ENCODE data around the gene SLC31A2. TPM values are rescaled to one million over a fixed set of nuclear protein-coding genes. Genes with fewer than 3 reads are reported as not detected.
"Not testable (repeated sequence)": the region's sequence is repeated elsewhere in the genome, so short reads cannot be mapped to it uniquely, and the experiment has no call there.

SLC31A2 gene
- 10.6 TPM for total RNA-seq
- 18.6 TPM for polyA plus RNA-seq (ENCODE audit: insufficient read depth, low read depth, low replicate concordance)
- long read RNA-seq, donor 1, partial matches to known transcripts: 0 of 1 reads
- long read RNA-seq, donor 1, other reads (novel, unspliced or antisense): 0 of 1 reads
- long read RNA-seq, donor 2, partial matches to known transcripts: 19 of 80 reads
- long read RNA-seq, donor 2, other reads (novel, unspliced or antisense): 58 of 80 reads
- long read RNA-seq, donor 3, transcript SLC31A2-201 (4 exons, 1,785 nt): major isoform, 5 of 5 reads
- long read RNA-seq, donor 3, partial matches to known transcripts: 0 of 5 reads
- long read RNA-seq, donor 3, other reads (novel, unspliced or antisense): 0 of 5 reads
- long read RNA-seq, donor 4, partial matches to known transcripts: 0 of 3 reads
- long read RNA-seq, donor 4, other reads (novel, unspliced or antisense): 0 of 3 reads
- long read RNA-seq, donor 5: 0 reads
- long read RNA-seq, donor 6, partial matches to known transcripts: 0 of 2 reads
- long read RNA-seq, donor 6, other reads (novel, unspliced or antisense): 0 of 2 reads
- long read RNA-seq, donor 7, transcript SLC31A2-201 (4 exons, 1,785 nt): major isoform, 16 of 21 reads
- long read RNA-seq, donor 7, partial matches to known transcripts: 4 of 21 reads
- long read RNA-seq, donor 7, other reads (novel, unspliced or antisense): 1 of 21 reads
- long read RNA-seq, donor 8, partial matches to known transcripts: 0 of 1 reads
- long read RNA-seq, donor 8, other reads (novel, unspliced or antisense): 0 of 1 reads
- long read RNA-seq, donor 9, partial matches to known transcripts: 0 of 1 reads
- long read RNA-seq, donor 9, other reads (novel, unspliced or antisense): 0 of 1 reads
- long read RNA-seq, donor 10: 0 reads

GRCh38 chr9:113150670-113151611 is at the start of gene SLC31A2:
SLC31A2 (plus strand) TSS chr9:113151007; CDS start chr9:113151075, 68 bp downstream.
- Histone ChIP-seq H3K36me3 (ENCODE audit: control insufficient read depth in 2 of 3, insufficient read depth in 3 of 3, low read length in 3 of 3) (peaks cover 0 to 2% (median 0%) of the 10 kb centered on the region in 3 donors), H3K4me1 (ENCODE audit: control insufficient read depth in 2 of 3, insufficient read depth in 2 of 3, low read depth in 1 of 3, low read length in 3 of 3) (peaks cover 0 to 14% (median 9%) of the 10 kb centered on the region in 3 donors), H3K9me3 (ENCODE audit: control insufficient read depth in 2 of 3, insufficient read depth in 1 of 3, low read length in 3 of 3) (no peaks in the 10 kb centered on the region), H3K27ac (ENCODE audit: low read depth in 2 of 2, low read length in 2 of 2) (peak within 1 kb of the TSS; percentile 5 to 45), H3K9ac (ENCODE audit: low read length in 3 of 3) (peak within 1 kb of the TSS; percentile 29 to 79 (median 61)), H3K4me3 (ENCODE audit: low read length in 3 of 3) (peak within 1 kb of the TSS; percentile 57 to 85 (median 73)), H3K27me3 (ENCODE audit: control insufficient read depth, insufficient read depth, low read length) (no peaks in the 10 kb centered on the region)
- intact Hi-C loops (cut with DNase I): no loop called here
- FAIRE-seq (no peak), DNase-seq (peak; percentile 87 to 95 (median 92))
- no peak for TF ChIP-seq CTCF (IDR thresholded peaks at IDR 0.05; ENCODE audit: borderline replicate concordance, extremely low read depth, insufficient read depth)

GRCh38 chr9:113105345-113105744 is 45.5 kb upstream of the SLC31A2 start:
- H3K4me1 ChIP-seq (ENCODE audit: control insufficient read depth in 2 of 3, insufficient read depth in 2 of 3, low read depth in 1 of 3, low read length in 3 of 3); FAIRE-seq; H3K9ac ChIP-seq (ENCODE audit: low read length in 3 of 3); H3K36me3 ChIP-seq (ENCODE audit: control insufficient read depth in 2 of 3, insufficient read depth in 3 of 3, low read length in 3 of 3); H3K27ac ChIP-seq (ENCODE audit: low read depth in 2 of 2, low read length in 2 of 2); H3K4me3 ChIP-seq (ENCODE audit: low read length in 3 of 3); DNase-seq; H3K9me3 ChIP-seq (ENCODE audit: control insufficient read depth in 2 of 3, insufficient read depth in 1 of 3, low read length in 3 of 3); intact Hi-C loops (cut with DNase I); H3K27me3 ChIP-seq (ENCODE audit: control insufficient read depth, insufficient read depth, low read length): not testable (repeated sequence)

GRCh38 chr9:113111065-113111951 is 39.5 kb upstream of the SLC31A2 start:
- H3K36me3 ChIP-seq (ENCODE audit: control insufficient read depth in 2 of 3, insufficient read depth in 3 of 3, low read length in 3 of 3); FAIRE-seq; H3K9me3 ChIP-seq (ENCODE audit: control insufficient read depth in 2 of 3, insufficient read depth in 1 of 3, low read length in 3 of 3); H3K27ac ChIP-seq (ENCODE audit: low read depth in 2 of 2, low read length in 2 of 2); H3K9ac ChIP-seq (ENCODE audit: low read length in 3 of 3); H3K27me3 ChIP-seq (ENCODE audit: control insufficient read depth, insufficient read depth, low read length); H3K4me3 ChIP-seq (ENCODE audit: low read length in 3 of 3); intact Hi-C loops (cut with DNase I); H3K4me1 ChIP-seq (ENCODE audit: control insufficient read depth in 2 of 3, insufficient read depth in 2 of 3, low read depth in 1 of 3, low read length in 3 of 3); DNase-seq: not testable (repeated sequence)
- TF ChIP-seq CTCF (IDR thresholded peaks at IDR 0.05; ENCODE audit: borderline replicate concordance, extremely low read depth, insufficient read depth): peak; percentile 12

Measured in kidney (tissue), 22 donors.